GM21737 (cell line): ENCODE results near the gene CDC16.
"Not testable (repeated sequence)": the region's sequence is repeated elsewhere in the genome, so short reads cannot be mapped to it uniquely, and the experiment has no call there.

ENCODE experiments used
- ATAC-seq: cut with Tn5 transposase; IDR thresholded peaks from one replicate; pipeline ENCODE4 v1.9.1; 2021; ENCODE audit warnings: mild to moderate bottlenecking, moderate library complexity; ENCODE audit not compliant: unreplicated experiment

Gene CDC16

GRCh38 chr13:114260814-114261213, 26.1 kb downstream of the CDC16 start:
- no peak for ATAC-seq

- ATAC-seq, result no peak
Measured at GRCh38 chr13:114261328-114261965, 26.8 kb downstream of the CDC16 start.

- ATAC-seq, result no peak
Measured at GRCh38 chr13:114263578-114263977, 28.9 kb downstream of the CDC16 start.

- ATAC-seq, result not testable (repeated sequence)
Measured at GRCh38 chr13:114264313-114264712, 29.6 kb downstream of the CDC16 start.

DNA sequence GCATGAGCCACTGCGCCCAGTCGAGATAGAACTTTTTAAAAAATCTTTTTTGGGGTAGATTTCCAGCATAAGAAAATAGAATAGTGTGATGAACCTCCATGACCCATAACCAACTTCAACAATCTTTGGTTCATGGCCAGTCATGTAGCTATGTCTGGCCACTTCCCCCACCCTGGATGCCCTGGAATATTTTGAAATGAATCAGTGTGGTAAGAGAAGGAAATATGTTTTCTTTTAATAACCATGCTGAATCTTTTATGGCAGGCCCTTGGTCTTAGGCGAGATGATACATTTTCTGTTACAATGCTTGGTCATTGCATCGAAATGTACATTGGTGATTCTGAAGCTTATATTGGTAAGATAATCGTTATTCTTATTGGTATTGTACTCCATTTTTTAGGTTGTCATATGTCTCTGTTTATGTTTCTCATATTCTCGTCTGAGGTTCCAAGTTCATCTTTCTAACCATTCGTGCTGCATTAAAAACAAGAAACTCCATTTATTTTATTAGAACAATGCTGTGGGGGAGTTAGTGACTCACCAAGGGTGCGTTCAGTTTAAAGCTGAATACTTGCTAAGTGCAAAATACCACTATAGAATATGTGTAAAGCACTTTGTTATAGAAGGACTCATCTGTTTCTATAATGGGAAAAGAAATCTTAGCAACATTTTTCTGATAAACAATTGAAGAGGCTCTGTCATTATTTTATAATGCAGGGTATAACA, 30.4 kb downstream of the CDC16 start:
- no peak for ATAC-seq

- no peak for ATAC-seq
Measured at GRCh38 chr13:114266241-114266640, 31.5 kb downstream of the CDC16 start.

GRCh38 chr13:114268344-114269280, 33.9 kb downstream of the CDC16 start:
- no peak for ATAC-seq

DNA sequence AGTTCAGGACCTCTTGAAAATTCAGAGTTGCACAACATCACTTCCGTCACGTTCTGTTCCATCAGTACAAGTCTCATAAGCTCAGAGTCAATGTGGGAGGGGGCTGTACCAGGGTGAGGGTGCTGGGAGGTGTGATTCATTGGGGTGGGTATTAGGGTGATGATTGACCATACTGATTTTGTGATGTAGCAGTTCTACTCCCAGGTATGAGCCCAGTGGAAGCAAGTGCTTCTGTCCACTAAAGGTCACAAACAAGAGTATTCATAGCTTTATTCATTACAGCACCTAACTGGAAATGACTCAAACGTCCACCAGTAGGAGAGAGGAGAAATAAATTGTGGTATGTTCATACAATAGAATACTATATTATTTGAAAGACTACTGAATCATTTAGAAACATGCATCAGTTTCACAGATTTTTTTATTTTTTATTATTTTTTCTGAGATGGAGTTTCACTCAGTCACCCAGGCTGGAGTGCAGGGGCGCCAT, 34.6 kb downstream of the CDC16 start:
- no peak for ATAC-seq

DNA sequence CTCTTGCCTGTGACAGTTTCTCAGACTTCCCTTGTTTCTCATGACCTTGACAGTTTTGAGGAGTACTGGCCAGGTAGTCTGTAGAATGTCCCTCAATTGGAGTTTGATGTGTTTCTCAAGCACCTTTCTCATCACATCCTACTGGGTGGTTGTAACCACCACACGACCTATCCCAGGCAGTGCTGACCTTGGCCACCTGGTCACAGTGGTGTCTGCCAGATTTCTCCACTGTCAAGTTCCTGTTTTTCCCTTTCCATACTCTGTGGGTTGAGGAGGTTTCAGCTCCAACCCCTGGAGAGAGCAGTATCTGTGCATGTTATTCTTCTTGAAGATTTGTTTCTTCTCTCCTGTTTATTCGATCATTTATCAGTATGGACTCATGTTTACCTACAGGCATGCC, 38.3 kb downstream of the CDC16 start:
- no peak for ATAC-seq

GRCh38 chr13:114275304-114275703, 40.6 kb downstream of the CDC16 start:
- no peak for ATAC-seq

- ATAC-seq, result no peak
Measured at GRCh38 chr13:114279146-114279545, 44.4 kb downstream of the CDC16 start.

GRCh38 chr13:114279758-114280355, 45.2 kb downstream of the CDC16 start:
- no peak for ATAC-seq

DNA sequence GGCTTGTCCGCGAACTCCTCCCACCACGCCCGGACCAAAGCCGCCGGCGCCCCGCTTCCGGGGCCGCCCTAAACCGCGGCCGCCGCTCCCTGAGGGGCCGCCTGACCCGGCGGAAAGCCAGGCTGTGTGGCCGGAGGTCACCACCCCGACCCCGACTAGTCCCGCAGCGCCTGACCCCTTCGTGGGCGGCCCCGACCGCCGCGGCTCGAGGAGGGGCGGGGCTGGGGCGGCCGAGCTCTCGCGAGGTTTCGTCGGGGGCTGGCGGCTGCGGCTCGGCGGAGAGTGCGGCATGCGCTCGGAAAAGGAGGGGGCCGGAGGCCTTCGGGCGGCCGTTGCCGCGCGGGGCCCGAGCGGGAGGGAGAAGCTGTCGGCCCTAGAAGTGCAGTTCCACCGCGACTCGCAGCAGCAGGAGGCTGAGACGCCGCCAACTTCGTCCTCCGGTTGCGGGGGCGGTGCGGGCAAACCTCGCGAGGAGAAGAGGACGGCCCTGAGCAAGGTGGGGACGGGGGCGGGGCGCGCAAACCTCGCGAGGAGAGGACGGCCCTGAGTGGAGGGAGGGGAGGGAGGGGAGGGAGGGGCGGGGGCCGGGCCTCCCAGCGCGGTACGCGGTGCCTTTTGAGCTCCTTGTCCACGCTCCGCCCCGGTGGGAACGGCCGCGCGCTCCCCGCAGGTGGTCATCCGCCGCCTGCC, 46.8 kb downstream of the CDC16 start, which contains the start of gene UPF3A:
UPF3A (plus strand) TSS at position 251 of the 690 bp plus-strand sequence; CDS start at position 290, 39 bp downstream.
- ATAC-seq, result peak; percentile 67

- peak; percentile 45 for ATAC-seq
Measured at GRCh38 chr13:114282041-114282670, 47.5 kb downstream of the CDC16 start.

GRCh38 chr13:114283576-114283975, 48.9 kb downstream of the CDC16 start:
- no peak for ATAC-seq

GRCh38 chr13:114284680-114285079, 50.0 kb downstream of the CDC16 start:
- ATAC-seq, result no peak

- ATAC-seq, result no peak
Measured at GRCh38 chr13:114285166-114285808, 50.6 kb downstream of the CDC16 start.

DNA sequence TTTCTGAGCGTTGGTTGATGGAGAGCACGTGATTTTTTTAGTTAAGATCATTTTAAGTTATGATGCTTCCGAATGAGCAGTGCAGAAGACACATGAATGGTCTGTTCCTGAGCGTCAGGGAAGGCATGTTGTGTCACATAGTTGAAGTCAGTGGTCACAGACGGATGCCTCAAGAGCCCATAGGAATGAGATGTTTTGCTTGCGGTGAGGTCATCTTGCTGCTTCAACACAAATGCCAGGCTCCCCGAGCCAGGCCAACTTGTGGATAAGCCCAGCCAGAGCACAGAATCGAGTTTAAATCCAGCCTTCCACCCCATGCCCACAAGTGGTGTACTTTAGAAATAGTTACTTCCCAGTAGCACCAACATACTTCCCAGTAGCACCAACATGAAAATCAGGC, 52.1 kb downstream of the CDC16 start:
- ATAC-seq, result no peak

GRCh38 chr13:114288157-114288591, 53.5 kb downstream of the CDC16 start:
- ATAC-seq, result no peak
